OCI-LY7 (cell line): ENCODE results near the gene NUCB1. TPM values are rescaled to one million over a fixed set of nuclear protein-coding genes. Genes with fewer than 3 reads are reported as not detected.
A peak's percentile ranks its signal among the peaks of the same experiment; 100 is the strongest.

Experiments used
- Bru-seq: library from RNA; stranded (reverse); fragments of 400-500 nt; gene quantifications from one replicate; lab custom pipeline; 2021; lab: Mats Ljungman, UMichigan
- BruChase-seq, 2 experiments: library from RNA; stranded (reverse); fragments of 400-500 nt; gene quantifications; one replicate each; lab custom pipeline; 2021; lab: Mats Ljungman, UMichigan
- BruUV-seq: library from RNA; stranded (reverse); fragments of 400-500 nt; replicated peaks from 2 replicates; lab custom pipeline; 2021; lab: Mats Ljungman, UMichigan
- CTCF ChIA-PET: fragments of 300-600 bp; sonication (Branson Sonifier 250); formaldehyde crosslinking; loops from one replicate; lab custom pipeline; 2022; ENCODE audit warnings: antibody characterized with exemption; ENCODE audit not compliant: unreplicated experiment; lab: Charles Lee
- POLR2A ChIA-PET: fragments of 300-600 bp; sonication (Branson Sonifier 250); formaldehyde crosslinking; loops from one replicate; lab custom pipeline; 2022; ENCODE audit warnings: antibody characterized with exemption; lab: Charles Lee
- DNase-seq: peaks from one replicate; pipeline ENCODE4 v3.0.0-alpha.2; 2015; ENCODE audit warnings: low spot score
- H2AFZ ChIP-seq: fragments of 200-600 bp; sonication (generic), shearing (Covaris generic); 2 replicates; pipeline ENCODE4 v1.6.1; 2014; ENCODE audit warnings: mild to moderate bottlenecking, antibody characterized with exemption, low read length, moderate library complexity
- H3K27ac ChIP-seq: fragments of 200-600 bp; sonication (generic); 2 replicates; pipeline ENCODE4 v1.5.1; 2014; ENCODE audit warnings: mixed run types, low read depth, mild to moderate bottlenecking, moderate library complexity, low read length, inconsistent platforms; ENCODE audit not compliant: poor library complexity, severe bottlenecking
- H3K36me3 ChIP-seq: fragments of 200-600 bp; sonication (generic); 2 replicates; pipeline ENCODE4 v1.6.1; 2014; ENCODE audit warnings: mild to moderate bottlenecking, antibody characterized with exemption, low read length, moderate library complexity, mixed read lengths; ENCODE audit not compliant: insufficient read depth
- H3K4me1 ChIP-seq: fragments of 200-600 bp; sonication (generic); 2 replicates; pipeline ENCODE4 v1.5.1; 2014; ENCODE audit warnings: mild to moderate bottlenecking, low read length; ENCODE audit not compliant: insufficient read depth, poor library complexity, severe bottlenecking
- H3K4me2 ChIP-seq: fragments of 200-600 bp; sonication (generic); 2 replicates; pipeline ENCODE4 v1.6.1; 2014; ENCODE audit warnings: mild to moderate bottlenecking, low read length
- H3K4me3 ChIP-seq: fragments of 200-600 bp; sonication (generic); 2 replicates; pipeline ENCODE4 v1.5.1; 2014; ENCODE audit warnings: mild to moderate bottlenecking, low read depth, low read length; ENCODE audit not compliant: poor library complexity, severe bottlenecking
- H3K79me2 ChIP-seq: fragments of 200-600 bp; sonication (generic); 2 replicates; pipeline ENCODE4 v1.6.1; 2016; ENCODE audit warnings: low read depth, mild to moderate bottlenecking, low read length, moderate library complexity, mixed read lengths; ENCODE audit not compliant: insufficient read depth
- H3K9me2 ChIP-seq: fragments of 200-600 bp; sonication (generic); 2 replicates; pipeline ENCODE4 v1.6.1; 2016; ENCODE audit warnings: mild to moderate bottlenecking, low read length, mixed read lengths; ENCODE audit not compliant: insufficient read depth
- H3K9me3 ChIP-seq: fragments of 200-600 bp; sonication (generic); 2 replicates; pipeline ENCODE4 v1.6.1; 2014; ENCODE audit warnings: mild to moderate bottlenecking, mixed run types, low read length, mixed read lengths
- H4K20me1 ChIP-seq: fragments of 200-600 bp; sonication (generic); 2 replicates; pipeline ENCODE4 v1.6.1; 2014; ENCODE audit warnings: mild to moderate bottlenecking, antibody characterized with exemption, low read length, moderate library complexity, mixed read lengths; ENCODE audit not compliant: insufficient read depth
- EZH2phosphoT487 ChIP-seq: fragments of 200-600 bp; sonication (generic); IDR thresholded peaks from 2 replicates; pipeline ENCODE4 v1.6.1; 2018; ENCODE audit warnings: low read depth, borderline replicate concordance, mild to moderate bottlenecking, mixed run types, antibody characterized with exemption, low read length, moderate library complexity, mixed read lengths
- intact Hi-C: fragments of 100-400 bp; cut with micrococcal nuclease; formaldehyde crosslinking; loops from one replicate; pipeline ENCODE4 v1.10.0; 2022; ENCODE audit not compliant: unreplicated experiment
- long read RNA-seq: library from polyadenylated mRNA; stranded (forward); transcript quantifications from one replicate; pipeline ENCODE4 v2.0.0, GENCODE V29; 2022
- total RNA-seq, 2 experiments: library from RNA; depleted of rRNA in 1 of 2; stranded (reverse); fragments of >200 nt in 1 of 2; shearing (Covaris generic) in 1 of 2; gene quantifications; 2 replicates each; pipeline ENCODE4 v1.2.3, GENCODE V29; 2014 to 2022
- TF ChIP-seq, protein P1 (sequence below): fragments of 200-600 bp; sonication (generic); conservative IDR thresholded peaks from 2 replicates; pipeline ENCODE4 v1.5.1; 2014; ENCODE audit warnings: mild to moderate bottlenecking, antibody characterized with exemption, low read length, moderate library complexity, mixed read lengths

NUCB1 gene
- total RNA-seq (2014; rRNA removed; shearing (Covaris generic)) (72.6 and 88.7 TPM in 2 replicates), total RNA-seq (2022) (73.6 and 85.3 TPM in 2 replicates), Bru-seq, nascent RNA (percentile 53 among the genes with signal in this experiment), BruChase-seq, experiment 1, labeled RNA remaining after a 6-hour chase (percentile 60 among the genes with signal in this experiment), BruChase-seq, experiment 2, labeled RNA remaining after a 2-hour chase (percentile 56 among the genes with signal in this experiment)
- long read RNA-seq, transcript NUCB1-201 (13 exons, 2,668 nt) = major isoform, 55 of 85 reads
- long read RNA-seq, partial matches to known transcripts = 21 of 85 reads
- long read RNA-seq, other reads (novel, unspliced or antisense) = 8 of 85 reads

DNA sequence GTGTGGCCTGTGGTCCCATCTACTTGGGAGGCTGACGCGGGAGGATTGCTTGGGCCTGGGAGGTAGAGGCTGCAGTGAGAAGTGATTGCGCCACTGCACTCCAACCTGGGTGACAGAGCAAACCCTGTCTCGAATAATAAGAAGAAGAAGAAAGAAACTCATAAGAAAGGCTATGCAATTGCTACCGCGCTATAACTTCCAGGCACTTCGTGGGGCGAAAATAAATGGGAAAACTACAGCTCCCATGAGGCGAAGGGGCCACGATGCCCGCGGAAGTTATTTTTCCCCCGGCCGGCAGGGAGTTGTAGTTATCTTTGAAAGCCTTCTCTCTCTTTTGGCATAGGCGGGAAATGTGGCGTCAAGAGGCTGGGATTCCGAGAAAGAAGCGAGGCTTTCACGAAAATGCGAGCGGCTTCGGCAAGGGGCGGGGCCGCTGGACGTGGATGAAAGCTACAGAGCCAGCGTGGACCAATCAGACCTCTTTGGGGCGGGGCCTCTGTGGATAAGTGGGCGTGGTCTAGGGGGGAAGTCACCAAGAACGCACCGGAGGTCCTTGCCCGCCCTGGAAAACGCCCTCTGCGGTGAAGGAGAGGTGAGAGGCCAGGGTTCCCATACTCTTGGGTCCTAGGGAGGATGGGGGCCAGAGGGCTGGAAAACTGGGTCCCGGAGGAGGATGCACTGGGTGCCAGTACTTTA, at the start of gene NUCB1:
NUCB1 (plus strand) TSS at position 532 of the 696 bp plus-strand sequence. CDS start 485 bp downstream, outside the sequence.
- H3K9me2 ChIP-seq = no peaks in the 10 kb centered on the region
- H3K36me3 ChIP-seq = peaks cover 16% of the 10 kb centered on the region
- peak; percentile 98 for DNase-seq
- intact Hi-C loops = no loop called here
- H3K9me3 ChIP-seq = no peaks in the 10 kb centered on the region
- H3K79me2 ChIP-seq = peaks cover 5% of the 10 kb centered on the region; the same call in 1 of the 2 replicates
- BruUV-seq = no TSS peak
- ChIA-PET CTCF (interaction anchor here (1.0 kb wide), 1 partner anchor 14 kb away, joined by 3 read pairs; no protein-coding TSS in a partner anchor), POLR2A (interaction anchor here (0.5 kb wide), 1 partner anchor 66 kb away, joined by 4 read pairs; no protein-coding TSS in a partner anchor)
- TF ChIP-seq EZH2phosphoT487 = no peak
- TF ChIP-seq, protein P1, sequence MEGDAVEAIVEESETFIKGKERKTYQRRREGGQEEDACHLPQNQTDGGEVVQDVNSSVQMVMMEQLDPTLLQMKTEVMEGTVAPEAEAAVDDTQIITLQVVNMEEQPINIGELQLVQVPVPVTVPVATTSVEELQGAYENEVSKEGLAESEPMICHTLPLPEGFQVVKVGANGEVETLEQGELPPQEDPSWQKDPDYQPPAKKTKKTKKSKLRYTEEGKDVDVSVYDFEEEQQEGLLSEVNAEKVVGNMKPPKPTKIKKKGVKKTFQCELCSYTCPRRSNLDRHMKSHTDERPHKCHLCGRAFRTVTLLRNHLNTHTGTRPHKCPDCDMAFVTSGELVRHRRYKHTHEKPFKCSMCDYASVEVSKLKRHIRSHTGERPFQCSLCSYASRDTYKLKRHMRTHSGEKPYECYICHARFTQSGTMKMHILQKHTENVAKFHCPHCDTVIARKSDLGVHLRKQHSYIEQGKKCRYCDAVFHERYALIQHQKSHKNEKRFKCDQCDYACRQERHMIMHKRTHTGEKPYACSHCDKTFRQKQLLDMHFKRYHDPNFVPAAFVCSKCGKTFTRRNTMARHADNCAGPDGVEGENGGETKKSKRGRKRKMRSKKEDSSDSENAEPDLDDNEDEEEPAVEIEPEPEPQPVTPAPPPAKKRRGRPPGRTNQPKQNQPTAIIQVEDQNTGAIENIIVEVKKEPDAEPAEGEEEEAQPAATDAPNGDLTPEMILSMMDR = peak; percentile 47; the same call in 1 of the 2 replicates
- peak within 1 kb of the TSS; percentile 69 for H3K27ac ChIP-seq
- peak within 1 kb of the TSS; percentile 87 for H2AFZ ChIP-seq
- H4K20me1 ChIP-seq = no peaks in the 10 kb centered on the region
- H3K4me1 ChIP-seq = peaks cover 15% of the 10 kb centered on the region
- peak within 1 kb of the TSS; percentile 86 for H3K4me3 ChIP-seq
- H3K4me2 ChIP-seq = peak within 1 kb of the TSS; percentile 85

DNA sequence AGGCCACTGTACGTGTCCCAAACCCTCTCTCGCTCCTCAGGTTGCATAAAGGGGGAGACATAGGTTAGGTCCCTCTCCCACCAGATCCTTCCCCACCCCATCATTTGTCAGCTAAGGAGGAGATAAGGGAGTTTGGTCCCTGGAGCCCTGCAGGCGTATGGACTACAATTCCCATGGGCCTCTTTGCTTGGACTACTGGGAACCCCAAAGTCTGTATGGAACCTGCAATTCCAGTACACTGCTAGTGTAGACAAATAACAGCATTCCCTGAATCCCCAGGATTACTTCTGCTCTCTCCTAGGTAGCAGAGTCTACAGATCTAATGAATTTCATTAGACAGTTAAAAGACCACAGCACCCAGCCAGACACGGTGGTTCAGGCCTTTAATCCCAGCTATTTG, 47.8 kb upstream of the NUCB1 start:
- no peaks in the 10 kb centered on the region for H3K36me3 ChIP-seq
- POLR2A ChIA-PET = no interaction called here
- H4K20me1 ChIP-seq = no peaks in the 10 kb centered on the region
- no peaks in the 10 kb centered on the region for H3K9me3 ChIP-seq
- no peak overlapping the region for H3K4me3 ChIP-seq
- intact Hi-C loops = no loop called here
- H3K4me2 ChIP-seq = no peak overlapping the region
- H3K4me1 ChIP-seq = no peaks in the 10 kb centered on the region
- BruUV-seq = no TSS peak
- TF ChIP-seq, protein P1 = no peak
- no peak for TF ChIP-seq EZH2phosphoT487
- no peaks in the 10 kb centered on the region for H3K9me2 ChIP-seq
- no peak overlapping the region for H2AFZ ChIP-seq
- no peaks in the 10 kb centered on the region for H3K79me2 ChIP-seq
- no peak for DNase-seq
- CTCF ChIA-PET = no interaction called here
- no peak overlapping the region for H3K27ac ChIP-seq
